GM23248 (cell line): Measurements from ENCODE around the gene COL13A1.

ENCODE experiments used
- EZH2 ChIP-seq: fragments of 200-600 bp; sonication (generic); IDR thresholded peaks from 2 replicates; pipeline ENCODE4 v1.6.1; 2018; ENCODE audit warnings: antibody characterized with exemption, mild to moderate bottlenecking; ENCODE audit not compliant: insufficient read depth, poor library complexity, severe bottlenecking
- EZH2phosphoT487 ChIP-seq: fragments of 200-600 bp; sonication (generic); IDR thresholded peaks from 2 replicates; pipeline ENCODE4 v1.6.1; 2018; ENCODE audit warnings: antibody characterized with exemption, moderate library complexity, mild to moderate bottlenecking, low read depth; ENCODE audit not compliant: insufficient read depth

DNA sequence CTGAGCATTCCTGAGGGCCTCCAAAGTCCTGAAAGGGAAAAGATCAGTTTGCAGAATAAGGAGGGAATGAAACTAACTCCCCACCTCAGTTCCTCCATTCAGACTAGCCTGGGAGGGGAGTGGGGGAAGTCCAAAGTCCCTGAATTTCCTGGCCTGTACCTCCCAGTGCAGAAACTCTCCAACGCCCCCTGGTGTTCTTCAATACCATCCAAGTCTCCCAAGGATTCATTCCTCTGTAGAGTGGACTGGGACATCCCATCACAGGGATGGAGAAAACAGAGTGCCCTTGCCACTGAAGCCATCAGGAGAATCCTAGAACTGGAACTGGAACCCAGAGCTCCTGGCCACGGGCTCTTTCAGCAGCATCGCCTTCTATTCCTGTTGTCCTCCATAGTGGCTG, 1.6 kb upstream of the COL13A1 start:
- no peak for TF ChIP-seq EZH2
- no peak for TF ChIP-seq EZH2phosphoT487
